RWPE2 (cell line): ENCODE measurements around the gene ARID5B.

ENCODE experiments used
- ATAC-seq: fragments of 200-7000 bp; cut with Tn5 transposase; 3 replicates; pipeline ENCODE4 v1.9.1; 2021; ENCODE audit warnings: low read depth
- DNase-seq: peaks from one replicate; pipeline ENCODE4 v3.0.0-alpha.2; 2020; ENCODE audit warnings: low spot score
- H3K27ac ChIP-seq: fragments of 450-650 bp; 2 replicates; pipeline ENCODE4 v1.5.1; 2017; ENCODE audit warnings: mild to moderate bottlenecking; ENCODE audit not compliant: poor library complexity, severe bottlenecking
- H3K27me3 ChIP-seq: fragments of 250-450 bp; sonication (Bioruptor Pico); 2 replicates; pipeline ENCODE4 v1.5.1; 2021; ENCODE audit warnings: mild to moderate bottlenecking, moderate library complexity; ENCODE audit not compliant: insufficient read depth, poor library complexity, severe bottlenecking
- H3K36me3 ChIP-seq: fragments of 250-450 bp; sonication (Bioruptor Pico); 2 replicates; pipeline ENCODE4 v1.5.1; 2020; ENCODE audit warnings: low read depth, mild to moderate bottlenecking, moderate library complexity
- H3K4me1 ChIP-seq: fragments of 250-450 bp; sonication (Bioruptor Pico); 2 replicates; pipeline ENCODE4 v1.5.1; 2021; ENCODE audit warnings: mild to moderate bottlenecking, moderate library complexity; ENCODE audit not compliant: insufficient read depth, poor library complexity, severe bottlenecking
- H3K4me3 ChIP-seq: fragments of 250-450 bp; sonication (Bioruptor Pico); 2 replicates; pipeline ENCODE4 v1.5.1; 2021; ENCODE audit warnings: mild to moderate bottlenecking, moderate library complexity; ENCODE audit not compliant: severe bottlenecking
- H3K9me3 ChIP-seq: fragments of 250-450 bp; sonication (Bioruptor Pico); 2 replicates; pipeline ENCODE4 v1.5.1; 2021; ENCODE audit warnings: mild to moderate bottlenecking, moderate library complexity; ENCODE audit not compliant: severe bottlenecking
- TF ChIP-seq, protein P1 (sequence below): fragments of 450-650 bp; IDR thresholded peaks from one replicate; pipeline ENCODE4 v1.5.1; 2017; ENCODE audit warnings: mild to moderate bottlenecking, moderate library complexity; ENCODE audit not compliant: poor library complexity, severe bottlenecking

ARID5B gene

DNA sequence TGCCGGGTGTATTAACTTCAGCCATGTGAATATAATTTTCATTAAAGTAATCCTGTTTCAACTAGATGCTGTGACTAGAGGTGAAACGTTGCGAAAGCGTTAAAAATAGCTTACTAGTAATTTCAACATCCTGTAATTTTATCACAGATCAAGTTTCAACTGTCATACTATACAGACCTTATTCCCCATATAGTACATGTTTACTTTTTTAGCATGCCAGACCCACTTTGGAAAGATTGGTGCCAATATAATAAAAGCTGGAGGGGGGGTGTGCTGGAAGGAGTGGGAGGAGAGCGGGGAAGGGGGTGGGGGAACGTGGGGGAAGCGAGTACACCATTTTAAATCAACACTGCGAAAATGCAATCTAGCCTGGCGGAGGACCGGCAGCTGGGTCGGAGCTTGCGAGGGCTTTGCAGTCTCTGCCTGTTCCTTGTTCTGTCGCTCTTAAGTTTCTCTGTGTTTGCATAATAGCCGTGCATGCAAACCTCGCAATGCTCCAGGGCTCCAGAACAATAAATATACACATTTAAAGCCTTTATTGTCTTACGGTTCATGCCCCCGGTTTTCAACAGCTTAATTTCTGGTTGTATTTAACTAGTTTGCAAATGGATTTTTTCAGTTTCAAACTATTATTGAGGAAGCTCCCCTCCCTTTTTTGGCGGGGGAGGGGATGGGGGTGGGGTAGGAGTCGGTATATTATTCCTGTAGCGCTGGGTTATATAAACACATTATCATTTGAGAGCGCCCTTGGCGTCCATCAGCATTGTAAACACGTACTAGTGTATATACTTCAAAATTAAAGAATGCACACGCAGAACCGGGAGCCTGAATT, 1.3 kb upstream of the ARID5B start:
- Histone ChIP-seq H3K9me3 (no peaks in the 10 kb centered on the region), H3K4me1 (peaks cover 33% of the 10 kb centered on the region), H3K36me3 (no peaks in the 10 kb centered on the region), H3K4me3 (peak overlapping the region; percentile 81), H3K27ac (peak overlapping the region; percentile 96), H3K27me3 (no peaks in the 10 kb centered on the region)
- peak; percentile 22 for ATAC-seq
- no peak for DNase-seq
- TF ChIP-seq, protein P1, sequence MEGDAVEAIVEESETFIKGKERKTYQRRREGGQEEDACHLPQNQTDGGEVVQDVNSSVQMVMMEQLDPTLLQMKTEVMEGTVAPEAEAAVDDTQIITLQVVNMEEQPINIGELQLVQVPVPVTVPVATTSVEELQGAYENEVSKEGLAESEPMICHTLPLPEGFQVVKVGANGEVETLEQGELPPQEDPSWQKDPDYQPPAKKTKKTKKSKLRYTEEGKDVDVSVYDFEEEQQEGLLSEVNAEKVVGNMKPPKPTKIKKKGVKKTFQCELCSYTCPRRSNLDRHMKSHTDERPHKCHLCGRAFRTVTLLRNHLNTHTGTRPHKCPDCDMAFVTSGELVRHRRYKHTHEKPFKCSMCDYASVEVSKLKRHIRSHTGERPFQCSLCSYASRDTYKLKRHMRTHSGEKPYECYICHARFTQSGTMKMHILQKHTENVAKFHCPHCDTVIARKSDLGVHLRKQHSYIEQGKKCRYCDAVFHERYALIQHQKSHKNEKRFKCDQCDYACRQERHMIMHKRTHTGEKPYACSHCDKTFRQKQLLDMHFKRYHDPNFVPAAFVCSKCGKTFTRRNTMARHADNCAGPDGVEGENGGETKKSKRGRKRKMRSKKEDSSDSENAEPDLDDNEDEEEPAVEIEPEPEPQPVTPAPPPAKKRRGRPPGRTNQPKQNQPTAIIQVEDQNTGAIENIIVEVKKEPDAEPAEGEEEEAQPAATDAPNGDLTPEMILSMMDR: no peak

DNA sequence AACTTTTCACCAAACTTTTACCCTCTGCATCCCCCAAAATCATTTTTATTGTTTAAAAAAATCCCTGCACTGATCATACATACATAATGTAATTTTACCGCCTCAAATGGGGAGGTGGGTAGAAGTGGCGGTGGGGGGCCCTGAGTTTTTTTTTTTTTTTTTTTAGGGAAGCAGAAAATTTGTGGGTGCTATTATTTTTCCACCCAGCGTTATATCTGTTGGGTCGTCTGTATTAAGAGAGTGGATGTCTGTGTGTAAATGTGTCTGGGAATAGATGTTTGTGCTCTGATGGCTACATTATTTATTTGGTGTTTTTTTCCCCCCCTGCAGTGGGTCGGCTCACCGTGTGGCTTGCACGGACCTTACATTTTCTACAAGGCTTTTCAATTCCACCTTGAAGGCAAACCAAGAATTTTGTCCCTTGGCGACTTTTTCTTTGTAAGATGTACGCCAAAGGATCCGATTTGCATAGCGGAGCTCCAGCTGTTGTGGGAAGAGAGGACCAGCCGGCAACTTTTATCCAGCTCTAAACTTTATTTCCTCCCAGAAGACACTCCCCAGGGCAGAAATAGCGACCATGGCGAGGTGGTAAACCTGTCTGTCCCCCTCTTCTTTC, 438 bp downstream of the ARID5B start:
- H3K27me3 ChIP-seq: no peaks in the 10 kb centered on the region
- peak overlapping the region; percentile 96 for H3K27ac ChIP-seq

DNA sequence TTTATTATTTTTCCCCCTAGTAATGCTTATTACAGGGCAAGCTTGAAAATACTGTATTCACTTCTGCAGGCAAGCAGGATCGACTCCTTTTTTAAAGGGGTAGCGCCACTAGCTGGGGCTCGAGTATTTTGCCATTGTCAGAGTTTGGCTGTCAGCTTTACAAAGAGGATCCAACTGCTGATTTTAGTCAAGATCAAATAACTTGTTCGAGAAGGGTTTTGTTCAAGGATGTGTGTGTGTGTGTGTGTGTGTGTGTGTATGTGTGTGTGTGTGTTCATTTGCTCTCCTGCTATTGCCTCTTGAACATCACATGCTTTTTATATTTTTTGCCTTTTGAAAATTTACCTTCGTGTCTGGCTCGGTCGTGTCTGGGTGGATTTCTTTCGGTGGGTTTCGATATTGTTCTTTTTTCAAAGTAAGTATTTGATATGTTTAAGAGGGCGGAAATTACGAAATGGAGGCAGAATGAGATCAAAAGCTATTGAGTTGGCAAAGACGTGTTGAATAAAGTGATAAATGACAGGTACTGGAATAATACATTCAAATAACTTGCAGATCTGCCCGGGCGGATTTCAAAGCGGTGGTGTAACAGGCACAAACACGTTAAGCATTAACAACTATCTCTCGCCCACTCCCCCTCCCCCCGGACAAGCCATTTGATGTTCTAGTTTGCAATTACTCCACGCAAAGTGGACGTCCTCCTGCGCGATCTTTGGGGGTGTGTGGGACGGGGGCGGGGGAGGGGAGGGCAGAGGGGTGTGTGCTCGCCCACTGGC, 1.1 kb downstream of the ARID5B start:
- Histone ChIP-seq H3K36me3 (peaks cover 7% of the 10 kb centered on the region), H3K9me3 (no peaks in the 10 kb centered on the region), H3K27me3 (no peaks in the 10 kb centered on the region), H3K27ac (peak overlapping the region; percentile 96), H3K4me1 (peaks cover 33% of the 10 kb centered on the region), H3K4me3 (peak overlapping the region; percentile 81)
- ATAC-seq (peak; percentile 11; the same call in 2 of the 3 replicates), DNase-seq (peak; percentile 73)
- TF ChIP-seq, protein P1: no peak

More for the DNA sequence above, 438 bp downstream of the ARID5B start:
- Histone ChIP-seq H3K4me1 (peaks cover 33% of the 10 kb centered on the region), H3K4me3 (peak overlapping the region; percentile 81), H3K9me3 (no peaks in the 10 kb centered on the region), H3K36me3 (peaks cover 4% of the 10 kb centered on the region; the same call in 1 of the 2 replicates)
- DNase-seq (no peak), ATAC-seq (no peak)
- TF ChIP-seq, protein P1: no peak

DNA sequence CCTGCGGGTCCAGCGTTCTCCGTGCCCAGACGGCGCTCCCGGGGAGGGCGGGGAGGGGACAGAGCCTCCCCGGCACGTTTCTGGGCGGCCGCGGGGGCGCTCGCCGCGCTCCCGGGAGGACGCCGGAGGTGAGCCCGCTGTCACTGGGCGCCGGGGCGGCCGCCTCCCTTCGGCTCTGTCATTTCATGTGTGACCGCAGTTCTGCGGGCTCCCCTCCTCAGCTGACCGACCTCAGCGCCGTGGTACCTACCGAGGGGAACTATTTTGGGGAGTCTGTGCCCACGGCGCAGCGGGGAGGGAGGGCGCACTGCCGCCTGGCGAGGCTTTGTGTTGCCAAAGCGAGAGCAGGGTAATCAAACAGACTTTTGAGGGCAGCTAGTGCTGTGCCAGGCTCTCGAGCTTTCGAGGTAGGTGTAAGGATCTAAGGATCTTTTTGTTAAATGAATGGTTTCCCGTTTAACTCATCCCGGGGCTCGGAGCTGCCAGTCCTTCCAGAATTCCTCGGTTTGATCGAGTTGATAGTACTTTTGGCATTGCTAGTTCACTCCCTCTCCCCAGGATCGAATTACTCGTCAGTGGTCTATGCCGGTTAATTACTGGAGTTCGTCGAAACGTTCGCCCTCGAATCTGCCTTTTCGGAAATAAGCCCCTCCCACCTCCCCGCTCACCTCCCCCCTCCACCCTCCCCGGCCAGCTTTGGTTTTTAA, 1.9 kb downstream of the ARID5B start:
- peak overlapping the region; percentile 96 for H3K27ac ChIP-seq
- TF ChIP-seq, protein P1: peak; percentile 38
- peaks cover 7% of the 10 kb centered on the region for H3K36me3 ChIP-seq
- ATAC-seq (peak; percentile 43), DNase-seq (no peak)
- peaks cover 28% of the 10 kb centered on the region for H3K4me1 ChIP-seq
- H3K9me3 ChIP-seq: no peaks in the 10 kb centered on the region
- H3K4me3 ChIP-seq: peak overlapping the region; percentile 81
- no peaks in the 10 kb centered on the region for H3K27me3 ChIP-seq
